GM12878 (cell line): ENCODE data around the gene TSHZ2. TPM values are rescaled to one million over a fixed set of nuclear protein-coding genes. Genes with fewer than 3 reads are reported as not detected.

Experiments used
- ATAC-seq: fragments of 200-7000 bp; cut with Tn5 transposase; 3 replicates; pipeline ENCODE4 v1.9.1; 2020; ENCODE audit warnings: mild to moderate bottlenecking, moderate library complexity
- BruUV-seq: library from RNA; stranded (reverse); fragments of 400-500 nt; replicated peaks from 2 replicates; lab custom pipeline; 2021; lab: Mats Ljungman, UMichigan
- CTCF ChIA-PET: fragments of 300-600 bp; sonication (Branson Sonifier 250); formaldehyde crosslinking; extraction: SDS; loops from one replicate; lab custom pipeline; 2021; ENCODE audit warnings: inconsistent platforms; lab: Yijun Ruan, JAX
- POLR2A ChIA-PET: fragments of 350-600 bp; formaldehyde crosslinking; extraction: SDS; loops from one replicate; lab custom pipeline; 2021; ENCODE audit warnings: inconsistent platforms; lab: Charles Lee
- RAD21 ChIA-PET: fragments of 300-600 bp; sonication (Branson Sonifier 250); formaldehyde crosslinking; loops from one replicate; lab custom pipeline; 2023; ENCODE audit warnings: antibody characterized with exemption; ENCODE audit not compliant: unreplicated experiment; lab: Charles Lee
- SMC1A ChIA-PET: fragments of 300-600 bp; sonication (Branson Sonifier 250); formaldehyde crosslinking; loops from one replicate; lab custom pipeline; 2023; ENCODE audit not compliant: unreplicated experiment, uncharacterized antibody; lab: Charles Lee
- DNase-seq: peaks from one replicate; pipeline ENCODE4 v3.0.0-alpha.2; 2011; ENCODE audit warnings: low read depth, low spot score
- FAIRE-seq: peaks from 3 replicates; lab custom pipeline; 2011; peaks lifted over from hg19 to GRCh38; lab: Jason Lieb, UNC
- H2AFZ ChIP-seq: 2 replicates; pipeline ENCODE4 v1.6.0; 2011; ENCODE audit warnings: low read depth, low read length, control low read depth; ENCODE audit not compliant: control insufficient read depth
- H3K27ac ChIP-seq: 2 replicates; pipeline ENCODE4 v1.5.1; 2011; ENCODE audit warnings: control low read depth; ENCODE audit not compliant: control insufficient read depth, insufficient read depth
- H3K27me3 ChIP-seq, 2 experiments: replicated peaks in 1 of 2; 2 replicates each; pipeline versions ENCODE4 v1.6.0 to v1.6.1; 2011; ENCODE audit warnings: low read length in 1 of 2; ENCODE audit not compliant: control insufficient read depth in 2 of 2, insufficient read depth in 2 of 2
- H3K36me3 ChIP-seq, 2 experiments: 2 replicates each; pipeline ENCODE4 v1.5.1; 2011; ENCODE audit warnings: low read length in 1 of 2; ENCODE audit not compliant: control insufficient read depth in 2 of 2, insufficient read depth in 2 of 2
- H3K4me1 ChIP-seq: 2 replicates; pipeline ENCODE4 v1.6.1; 2011; ENCODE audit warnings: mild to moderate bottlenecking, low read length, moderate library complexity, mixed read lengths; ENCODE audit not compliant: control insufficient read depth, insufficient read depth
- H3K4me2 ChIP-seq: 2 replicates; pipeline ENCODE4 v1.6.0; 2011; ENCODE audit warnings: control low read depth; ENCODE audit not compliant: control insufficient read depth, insufficient read depth
- H3K4me3 ChIP-seq: fragments of 200-600 bp; sonication (generic); 2 replicates; pipeline ENCODE4 v1.5.1; 2016
- H3K79me2 ChIP-seq: 2 replicates; pipeline ENCODE4 v1.6.0; 2011; ENCODE audit warnings: low read length; ENCODE audit not compliant: control insufficient read depth, insufficient read depth
- H3K9ac ChIP-seq: 2 replicates; pipeline ENCODE4 v1.8.0; 2011; ENCODE audit warnings: low read length, control low read depth, mixed read lengths; ENCODE audit not compliant: control insufficient read depth, insufficient read depth
- H3K9me3 ChIP-seq: replicated peaks from 3 replicates; pipeline ENCODE4 v1.5.1; 2011; ENCODE audit warnings: mild to moderate bottlenecking, low read length; ENCODE audit not compliant: control insufficient read depth, insufficient read depth
- H4K20me1 ChIP-seq: 2 replicates; pipeline ENCODE4 v1.6.0; 2011; ENCODE audit not compliant: control insufficient read depth, insufficient read depth
- BCLAF1 ChIP-seq: fragments of 450-650 bp; IDR thresholded peaks from 2 replicates; pipeline ENCODE4 v1.6.1; 2017; ENCODE audit warnings: antibody characterized with exemption, mild to moderate bottlenecking, moderate library complexity
- BHLHE40 ChIP-seq, 2 experiments: fragments of 450-650 bp in 1 of 2; IDR thresholded peaks; 2 replicates each; pipeline ENCODE4 v1.6.1; 2011 to 2017; ENCODE audit warnings: low read depth in 2 of 2, borderline replicate concordance in 1 of 2, improper control_type of control experiment in 1 of 2, low read length in 1 of 2, mild to moderate bottlenecking in 1 of 2
- CBFB ChIP-seq: IDR thresholded peaks from 2 replicates; pipeline ENCODE4 v1.6.1; 2016; ENCODE audit warnings: antibody characterized with exemption, low read depth
- CHD2 ChIP-seq: IDR thresholded peaks from 2 replicates; pipeline ENCODE4 v1.6.1; 2011; ENCODE audit warnings: low read depth, low read length, improper control_type of control experiment, borderline replicate concordance
- CHD4 ChIP-seq: fragments of 200-600 bp; sonication (generic); IDR thresholded peaks from 2 replicates; pipeline ENCODE4 v1.6.1; 2016; ENCODE audit warnings: mild to moderate bottlenecking
- EZH2 ChIP-seq: IDR thresholded peaks from 2 replicates; pipeline ENCODE4 v1.6.1; 2012; ENCODE audit warnings: low read depth, mild to moderate bottlenecking, control low read depth, inconsistent platforms, low read length, borderline replicate concordance; ENCODE audit not compliant: control insufficient read depth
- GATAD2B ChIP-seq: fragments of 450-650 bp; conservative IDR thresholded peaks from 2 replicates; pipeline ENCODE4 v1.6.1; 2017; ENCODE audit warnings: low read depth, mild to moderate bottlenecking, moderate library complexity
- HDAC6 ChIP-seq: fragments of 200-600 bp; sonication (generic); IDR thresholded peaks from one replicate; pipeline ENCODE4 v1.8.0; 2017; ENCODE audit warnings: antibody characterized with exemption; ENCODE audit not compliant: unreplicated experiment
- JUND ChIP-seq: IDR thresholded peaks from 2 replicates; pipeline ENCODE4 v1.6.1; 2012; ENCODE audit warnings: low read depth, mild to moderate bottlenecking, low read length, improper control_type of control experiment, moderate library complexity
- MTA2 ChIP-seq: fragments of 450-650 bp; IDR thresholded peaks from 2 replicates; pipeline ENCODE4 v1.6.1; 2016; ENCODE audit warnings: low read depth, mild to moderate bottlenecking, moderate library complexity
- NR2C2 ChIP-seq: IDR thresholded peaks from 2 replicates; pipeline ENCODE4 v1.6.1; 2011; ENCODE audit warnings: borderline replicate concordance, low read depth; ENCODE audit not compliant: control insufficient read depth, insufficient read length
- REST ChIP-seq: IDR thresholded peaks from 2 replicates; pipeline ENCODE4 v1.6.1; 2012; ENCODE audit warnings: mild to moderate bottlenecking, low read depth, low read length
- RFX5 ChIP-seq: IDR thresholded peaks from 2 replicates; pipeline ENCODE4 v1.6.1; 2011; ENCODE audit warnings: low read depth, low read length, improper control_type of control experiment
- SIN3A ChIP-seq: IDR thresholded peaks from 2 replicates; pipeline ENCODE4 v1.6.1; 2012; ENCODE audit warnings: low read depth, low read length, improper control_type of control experiment
- SMAD1 ChIP-seq: fragments of 450-650 bp; IDR thresholded peaks from 2 replicates; pipeline ENCODE4 v1.6.1; 2018; ENCODE audit warnings: mild to moderate bottlenecking, low read depth; ENCODE audit not compliant: partially characterized antibody
- SP1 ChIP-seq: IDR thresholded peaks from one replicate; pipeline ENCODE4 v1.6.1; 2011; ENCODE audit warnings: low read depth, low read length
- TCF7 ChIP-seq: IDR thresholded peaks from 2 replicates; pipeline ENCODE4 v1.6.1; 2014; ENCODE audit warnings: antibody characterized with exemption, borderline replicate concordance
- ZNF207 ChIP-seq: fragments of 450-650 bp; IDR thresholded peaks from 2 replicates; pipeline ENCODE4 v1.6.1; 2014; ENCODE audit warnings: antibody characterized with exemption, mild to moderate bottlenecking, borderline replicate concordance
- ZNF274 ChIP-seq: IDR thresholded peaks from one replicate; pipeline ENCODE4 v1.8.0; 2011; ENCODE audit not compliant: insufficient read length, insufficient read depth
- in situ Hi-C: fragments of 300-500 bp; cut with MboI; formaldehyde crosslinking; loops from 9 replicates; pipeline ENCODE4 v1.14.3; 2018; ENCODE audit warnings: mixed read lengths
- intact Hi-C: fragments of 100-400 bp; cut with micrococcal nuclease; formaldehyde crosslinking; loops from one replicate; pipeline ENCODE4 v1.14.2; 2022; ENCODE audit not compliant: unreplicated experiment
- polyA plus RNA-seq, 11 experiments: library from polyadenylated mRNA; depleted of rRNA in 4 of 11; unstranded in 6 of 11; stranded (reverse) in 5 of 11; fragments of >200 nt; fragmentation: Nextera tagmentation in 4 of 11; fragmentation: Illumina TruSeq in 1 of 11; extraction: Ambion mirVana in 4 of 11; extraction: Trizol in 1 of 11; gene quantifications; 1 replicate in 1 of 11; 2 replicates in 10 of 11; pipeline versions ENCODE4 v1.2.1 to v1.2.3, GENCODE V29; 2011 to 2016; ENCODE audit warnings: inconsistent platforms in 2 of 11, missing spikeins in 2 of 11, low read depth in 1 of 11
- total RNA-seq, 4 experiments: library from RNA; depleted of rRNA in 3 of 4; stranded (reverse); fragments of >200 nt in 3 of 4; fragmentation: Illumina TruSeq in 1 of 4; extraction: Trizol in 1 of 4; gene quantifications; 2 replicates each; pipeline versions ENCODE4 v1.2.1 to v1.2.3, GENCODE V29; 2013 to 2021

Gene TSHZ2
- total and polyA plus RNA-seq, 10 of the 15 experiments (the other 5 are each of a cell fraction or from before 2014, with no cell fraction given) = 0.01 to 0.86 (median 0.13) TPM; not detected in 2

DNA sequence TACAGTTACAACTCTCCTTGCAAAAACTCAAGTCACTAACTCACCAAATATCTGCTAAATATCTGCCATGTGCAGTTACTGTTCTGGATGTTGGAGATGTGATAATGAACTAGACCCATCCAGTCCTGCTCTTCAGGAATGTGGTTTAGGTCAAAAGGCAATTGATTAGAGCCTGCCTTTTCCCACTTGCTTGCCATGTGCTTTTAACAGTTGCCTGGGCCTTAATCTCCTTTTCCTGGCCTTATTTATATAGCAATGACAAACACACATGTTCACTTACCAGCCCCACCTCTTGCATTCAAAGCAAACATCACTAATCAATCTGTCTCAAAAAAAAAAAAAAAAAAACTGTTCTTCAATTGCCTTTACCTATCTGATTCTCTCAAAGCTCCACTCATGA is 422.3 kb downstream of the TSHZ2 start:
- Histone ChIP-seq H4K20me1 (no peaks in the 10 kb centered on the region), H3K27me3 (no peaks in the 10 kb centered on the region), H2AFZ (no peak overlapping the region), H3K27ac (no peak overlapping the region), H3K4me1 (no peaks in the 10 kb centered on the region), H3K4me2 (no peak overlapping the region), H3K9ac (no peak overlapping the region), H3K9me3 (no peaks in the 10 kb centered on the region), H3K36me3 (no peaks in the 10 kb centered on the region), H3K79me2 (no peaks in the 10 kb centered on the region), H3K4me3 (no peak overlapping the region)
- POLR2A ChIA-PET = interaction anchor here (0.6 kb wide), 1 partner anchor 511 kb away, joined by 5 read pairs; no protein-coding TSS in a partner anchor
- no peak for DNase-seq
- intact Hi-C loops (no loop called here), in situ Hi-C loops (no loop called here)
- no peak for ATAC-seq
- TF ChIP-seq MTA2 = no peak
- TF ChIP-seq SMAD1 = no peak
- TF ChIP-seq RFX5 = no peak
- TF ChIP-seq ZNF274 = no peak
- no peak for TF ChIP-seq GATAD2B
- no peak for TF ChIP-seq CHD4
- no peak for TF ChIP-seq TCF7
- no peak for TF ChIP-seq HDAC6
- no peak for TF ChIP-seq NR2C2
- no peak for TF ChIP-seq JUND
- TF ChIP-seq EZH2 = no peak
- TF ChIP-seq SIN3A = no peak
- TF ChIP-seq BHLHE40 (IDR thresholded peaks at IDR 0.05; ENCODE audit: borderline replicate concordance in 1 of 2, low read depth in 2 of 2, low read length in 1 of 2) = no peak
- TF ChIP-seq ZNF207 = no peak
- no peak for TF ChIP-seq CHD2
- TF ChIP-seq BCLAF1 = no peak
- TF ChIP-seq CBFB = no peak
- TF ChIP-seq REST = no peak
- TF ChIP-seq SP1 = no peak
- SMC1A ChIA-PET = no interaction called here
- CTCF ChIA-PET = interaction anchor here (0.7 kb wide), 1 partner anchor 709 kb away, joined by 4 read pairs; no protein-coding TSS in a partner anchor
- BruUV-seq = no TSS peak
- FAIRE-seq = no peak
- RAD21 ChIA-PET = no interaction called here
